Fibroblast of skin of scalp (primary cell): ENCODE data around the gene RNF150.
"Not testable (repeated sequence)": the region's sequence is repeated elsewhere in the genome, so short reads cannot be mapped to it uniquely, and the experiment has no call there.

Experiments used
- DNase-seq: peaks from one replicate; pipeline ENCODE4 v3.0.0-alpha.2; 2013

RNF150 gene

GRCh38 chr4:140813804-140814203 is 319.5 kb downstream of the RNF150 start:
- DNase-seq = no peak

GRCh38 chr4:140812916-140813315 is 320.4 kb downstream of the RNF150 start:
- DNase-seq = no peak

GRCh38 chr4:140811429-140811828 is 321.8 kb downstream of the RNF150 start:
- DNase-seq = no peak

- not testable (repeated sequence) for DNase-seq
These were observed 322.6 kb downstream of the RNF150 start for GRCh38 chr4:140810591-140811169.
